RWPE1 (cell line): ENCODE measurements around the gene MRPL4.

ENCODE experiments used
- CTCF ChIA-PET: fragments of 350-600 bp; sonication (Branson Sonifier 250); formaldehyde crosslinking; extraction: SDS; loops from one replicate; lab custom pipeline; 2021; lab: Yijun Ruan, JAX
- POLR2A ChIA-PET: fragments of 400-600 bp; formaldehyde crosslinking; extraction: SDS; loops from one replicate; lab custom pipeline; 2020; ENCODE audit warnings: antibody characterized with exemption; ENCODE audit not compliant: low non-redundant PET; lab: Yijun Ruan, JAX
- DNase-seq: peaks from one replicate; pipeline ENCODE4 v3.0.0; 2012; ENCODE audit warnings: low spot score
- H3K27ac ChIP-seq: fragments of 450-650 bp; 2 replicates; pipeline ENCODE4 v1.5.1; 2017
- TF ChIP-seq, protein P1 (sequence below): fragments of 450-650 bp; conservative IDR thresholded peaks from 2 replicates; pipeline ENCODE4 v1.5.1; 2017; ENCODE audit warnings: low read depth, mild to moderate bottlenecking

The MRPL4 gene

DNA sequence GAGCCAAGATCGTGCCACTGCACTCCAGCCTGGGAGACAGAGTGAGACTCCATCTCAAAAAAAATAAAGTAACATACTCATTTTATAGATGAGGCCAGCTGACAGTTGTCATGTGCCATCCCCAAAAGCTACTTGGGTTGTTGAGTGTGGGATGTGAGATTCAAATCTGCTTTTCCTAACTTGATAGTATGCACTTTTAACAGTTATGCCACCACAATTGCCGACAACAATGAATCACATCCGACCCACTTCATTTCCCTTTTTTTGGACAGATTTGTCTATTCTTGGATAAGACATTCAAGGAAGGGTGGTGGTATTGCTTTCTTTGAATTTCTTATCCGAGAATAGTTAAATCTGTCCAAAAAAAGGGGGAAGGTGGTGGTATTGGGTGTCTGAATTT is 41.0 kb upstream of the MRPL4 start:
- no peak overlapping the region for H3K27ac ChIP-seq
- DNase-seq: no peak
- ChIA-PET CTCF (no interaction called here), POLR2A (no interaction called here)
- TF ChIP-seq, protein P1, sequence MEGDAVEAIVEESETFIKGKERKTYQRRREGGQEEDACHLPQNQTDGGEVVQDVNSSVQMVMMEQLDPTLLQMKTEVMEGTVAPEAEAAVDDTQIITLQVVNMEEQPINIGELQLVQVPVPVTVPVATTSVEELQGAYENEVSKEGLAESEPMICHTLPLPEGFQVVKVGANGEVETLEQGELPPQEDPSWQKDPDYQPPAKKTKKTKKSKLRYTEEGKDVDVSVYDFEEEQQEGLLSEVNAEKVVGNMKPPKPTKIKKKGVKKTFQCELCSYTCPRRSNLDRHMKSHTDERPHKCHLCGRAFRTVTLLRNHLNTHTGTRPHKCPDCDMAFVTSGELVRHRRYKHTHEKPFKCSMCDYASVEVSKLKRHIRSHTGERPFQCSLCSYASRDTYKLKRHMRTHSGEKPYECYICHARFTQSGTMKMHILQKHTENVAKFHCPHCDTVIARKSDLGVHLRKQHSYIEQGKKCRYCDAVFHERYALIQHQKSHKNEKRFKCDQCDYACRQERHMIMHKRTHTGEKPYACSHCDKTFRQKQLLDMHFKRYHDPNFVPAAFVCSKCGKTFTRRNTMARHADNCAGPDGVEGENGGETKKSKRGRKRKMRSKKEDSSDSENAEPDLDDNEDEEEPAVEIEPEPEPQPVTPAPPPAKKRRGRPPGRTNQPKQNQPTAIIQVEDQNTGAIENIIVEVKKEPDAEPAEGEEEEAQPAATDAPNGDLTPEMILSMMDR: no peak

DNA sequence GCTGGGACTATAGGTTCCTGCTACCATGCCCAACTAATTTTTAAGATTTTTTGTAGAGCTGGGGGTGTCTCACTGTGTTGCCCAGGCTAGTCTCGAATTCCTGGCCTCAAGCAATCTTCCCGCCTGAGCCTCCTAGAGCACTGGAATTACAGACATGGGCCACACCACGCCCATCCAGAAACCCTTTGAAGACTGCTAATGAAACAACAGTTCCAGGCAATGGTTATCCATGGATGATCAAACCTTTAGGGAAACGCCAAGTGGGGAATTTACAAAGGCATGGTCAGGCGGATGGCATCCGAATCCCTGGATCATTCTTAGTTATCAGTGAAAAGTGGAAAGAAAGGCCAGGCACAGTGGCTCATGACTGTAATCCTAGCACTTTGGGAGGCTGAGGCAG is 40.3 kb upstream of the MRPL4 start:
- H3K27ac ChIP-seq: no peak overlapping the region
- POLR2A ChIA-PET: no interaction called here
- CTCF ChIA-PET: interaction anchor here (0.6 kb wide), 1 partner anchor 39 kb away, joined by 7 read pairs; no protein-coding TSS in a partner anchor
- no peak for DNase-seq
- TF ChIP-seq, protein P1: no peak

DNA sequence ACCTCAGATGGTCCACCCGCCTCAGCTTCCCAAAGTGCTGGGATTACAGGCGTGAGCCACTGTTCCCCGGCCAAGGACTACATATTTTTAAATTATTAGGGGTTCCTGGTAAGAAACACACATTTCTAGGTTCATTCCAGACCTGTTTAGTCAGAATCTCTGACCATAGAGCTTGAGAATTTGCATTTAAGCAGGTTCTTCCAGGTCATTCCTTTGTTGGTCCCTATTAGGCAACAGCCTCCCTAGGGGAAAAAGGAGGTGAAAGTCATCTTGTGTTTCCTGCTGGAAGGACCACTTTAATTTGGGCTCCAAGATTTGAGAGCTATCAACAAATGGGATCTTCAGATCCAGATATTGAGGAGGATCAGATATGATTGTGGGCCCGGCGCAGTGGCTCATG is 37.2 kb upstream of the MRPL4 start:
- ChIA-PET POLR2A (interaction anchor here (0.6 kb wide), 1 partner anchor 93 kb away, joined by 5 read pairs; no protein-coding TSS in a partner anchor), CTCF (interaction anchor here (1.3 kb wide), 1 partner anchor 36 kb away, joined by 3 read pairs; no protein-coding TSS in a partner anchor)
- no peak overlapping the region for H3K27ac ChIP-seq
- peak; percentile 55 for DNase-seq
- TF ChIP-seq, protein P1: no peak

DNA sequence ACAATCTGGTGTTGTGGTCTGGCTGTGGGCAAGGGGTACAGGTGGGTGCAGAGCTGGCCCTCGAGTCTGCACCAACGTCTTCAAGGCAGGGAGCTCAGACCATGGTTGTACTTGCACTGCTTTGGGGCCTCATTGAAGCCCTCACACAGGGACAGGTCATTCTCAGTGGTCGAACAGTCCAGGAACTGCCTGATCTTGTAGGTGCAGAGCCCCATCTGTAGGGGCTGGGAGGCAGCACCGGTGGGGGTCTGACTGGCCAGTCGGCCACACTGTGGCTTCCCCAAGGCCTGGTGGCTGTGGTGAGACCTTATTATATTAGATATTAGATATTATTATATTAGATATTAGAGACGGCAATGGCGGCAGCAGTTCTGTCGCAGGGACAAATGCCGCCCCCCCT is 34.9 kb upstream of the MRPL4 start:
- TF ChIP-seq, protein P1: no peak
- ChIA-PET POLR2A (no interaction called here), CTCF (no interaction called here)
- DNase-seq: no peak
- no peak overlapping the region for H3K27ac ChIP-seq

DNA sequence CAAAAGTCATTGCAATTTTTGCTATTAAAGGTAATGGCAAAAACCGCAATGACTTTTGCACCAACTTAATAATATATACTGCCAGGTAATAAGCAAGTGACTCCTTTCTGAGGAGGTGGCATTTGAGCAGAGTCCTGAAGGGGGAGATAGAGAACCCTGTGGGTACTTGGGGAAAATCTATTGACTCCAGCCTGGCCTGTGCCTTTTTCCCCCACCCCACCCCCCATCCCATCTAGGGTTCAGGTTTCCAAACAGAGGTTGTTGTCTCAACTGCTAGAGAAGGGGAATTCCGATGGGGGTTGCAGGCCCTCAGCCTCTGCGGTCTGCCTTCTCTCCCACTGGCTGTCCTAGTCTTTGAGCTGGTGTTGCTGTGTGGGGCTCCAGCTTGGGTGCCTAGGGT is 32.3 kb upstream of the MRPL4 start:
- no peak overlapping the region for H3K27ac ChIP-seq
- POLR2A ChIA-PET: no interaction called here
- TF ChIP-seq, protein P1: no peak
- DNase-seq: no peak
- CTCF ChIA-PET: interaction anchor here (0.6 to 1.3 kb wide), 4 partner anchors 9 to 632 kb away, joined by 3 to 6 read pairs (median 4); no protein-coding TSS in a partner anchor

DNA sequence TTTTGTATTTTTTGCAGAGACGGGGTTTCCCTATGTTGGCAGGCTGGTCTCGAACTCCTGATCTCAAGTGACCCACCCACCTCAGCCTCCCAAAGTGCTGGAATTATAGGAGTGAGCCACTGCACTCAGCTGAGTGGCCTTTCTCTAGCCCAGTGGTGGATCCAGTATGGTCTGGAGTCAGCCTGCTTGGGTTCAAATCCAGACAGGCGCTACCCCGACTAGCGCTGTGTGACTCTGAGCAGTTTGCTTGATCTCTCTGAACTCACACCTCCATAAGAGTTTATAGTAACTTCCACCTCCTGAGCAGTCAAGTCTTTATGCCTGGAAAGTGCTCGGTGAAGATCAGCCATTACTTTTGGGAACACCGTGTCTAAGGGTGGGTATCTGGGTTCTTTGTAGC is 31.3 kb upstream of the MRPL4 start:
- POLR2A ChIA-PET: no interaction called here

More for the DNA sequence above, 31.3 kb upstream of the MRPL4 start:
- CTCF ChIA-PET: interaction anchor here (0.8 to 1.3 kb wide), 3 partner anchors 8 to 29 kb away, joined by 4 to 6 read pairs (median 4); no protein-coding TSS in a partner anchor
- H3K27ac ChIP-seq: no peak overlapping the region
- TF ChIP-seq, protein P1: no peak
- DNase-seq: no peak
